K562 (cell line): ENCODE measurements around the gene NDUFB10. TPM values are rescaled to one million over a fixed set of nuclear protein-coding genes. Genes with fewer than 3 reads are reported as not detected.

Experiments
- CXXC5 ChIP-seq: fragments of 250-450 bp; sonication (Bioruptor Pico); IDR thresholded peaks from 2 replicates; pipeline ENCODE4 v1.8.0; 2022; ENCODE audit warnings: inconsistent platforms, mild to moderate bottlenecking, moderate library complexity
- FOS ChIP-seq: IDR thresholded peaks from 3 replicates; pipeline ENCODE4 v1.6.1; 2011; ENCODE audit not compliant: insufficient read length; ENCODE audit errors: extremely low read depth
- FOXM1 ChIP-seq, 2 experiments: fragments of 450-650 bp in 1 of 2; sonication (generic) in 1 of 2; formaldehyde crosslinking in 1 of 2; IDR thresholded peaks; 2 replicates each; pipeline versions ENCODE4 v1.6.1 to v1.9.0; 2017 to 2022; ENCODE audit warnings: low read depth in 2 of 2, mild to moderate bottlenecking in 2 of 2, missing genetic modification reagents in 1 of 2, moderate library complexity in 1 of 2
- GABPB1 ChIP-seq: sonication (generic); formaldehyde crosslinking; IDR thresholded peaks from 2 replicates; pipeline ENCODE4 v1.8.0; 2022; ENCODE audit warnings: mild to moderate bottlenecking, missing genetic modification reagents
- MCM7 ChIP-seq, 2 experiments: fragments of 450-650 bp; IDR thresholded peaks; 2 replicates each; pipeline ENCODE4 v1.6.1; 2016 to 2018
- MECOM ChIP-seq: fragments of 250-450 bp; sonication (Bioruptor Pico); IDR thresholded peaks from 2 replicates; pipeline ENCODE4 v1.8.0; 2022; ENCODE audit warnings: inconsistent platforms
- NFIX ChIP-seq: fragments of 250-450 bp; sonication (Bioruptor Pico); IDR thresholded peaks from 2 replicates; pipeline ENCODE4 v1.4.0; 2020; ENCODE audit warnings: low read depth, mild to moderate bottlenecking, moderate library complexity
- POLR2G ChIP-seq: fragments of 200-400 bp; formaldehyde crosslinking; IDR thresholded peaks from 2 replicates; pipeline ENCODE4 v1.6.1; 2017; ENCODE audit warnings: low read depth, mild to moderate bottlenecking, antibody characterized with exemption, low read length, moderate library complexity
- PPARD ChIP-seq: fragments of 250-450 bp; sonication (Bioruptor Pico); IDR thresholded peaks from 2 replicates; pipeline ENCODE4 v1.8.0; 2022; ENCODE audit warnings: inconsistent platforms, mild to moderate bottlenecking, moderate library complexity
- PTBP1 ChIP-seq: fragments of 200-400 bp; formaldehyde crosslinking; IDR thresholded peaks from 2 replicates; pipeline ENCODE4 v1.6.1; 2017; ENCODE audit warnings: low read depth, low read length
- RBFOX2 ChIP-seq: fragments of 200-400 bp; formaldehyde crosslinking; IDR thresholded peaks from 2 replicates; pipeline ENCODE4 v1.6.1; 2017; ENCODE audit warnings: low read depth, mild to moderate bottlenecking, low read length, moderate library complexity
- RBM22 ChIP-seq: fragments of 200-400 bp; formaldehyde crosslinking; IDR thresholded peaks from 2 replicates; pipeline ENCODE4 v1.6.1; 2018; ENCODE audit warnings: low read length, low read depth; ENCODE audit not compliant: poor library complexity, severe bottlenecking
- SFPQ ChIP-seq: fragments of 200-400 bp; formaldehyde crosslinking; IDR thresholded peaks from 2 replicates; pipeline ENCODE4 v1.6.1; 2017; ENCODE audit warnings: mild to moderate bottlenecking, low read depth, low read length, moderate library complexity
- TBL1XR1 ChIP-seq, 2 experiments: IDR thresholded peaks; 2 replicates each; pipeline ENCODE4 v1.6.1; 2012; ENCODE audit warnings: improper control_type of control experiment in 2 of 2, low read length in 2 of 2, mild to moderate bottlenecking in 1 of 2
- ZNF384 ChIP-seq: IDR thresholded peaks from 2 replicates; pipeline ENCODE4 v1.6.1; 2012; ENCODE audit warnings: low read depth, low read length, improper control_type of control experiment
- polyA plus RNA-seq, 8 experiments: library from polyadenylated mRNA; depleted of rRNA in 4 of 8; stranded (reverse) in 5 of 8; unstranded in 3 of 8; fragments of >200 nt; fragmentation: Nextera tagmentation in 2 of 8; fragmentation: Illumina TruSeq in 1 of 8; extraction: Ambion mirVana in 2 of 8; extraction: Trizol in 1 of 8; gene quantifications; 2 replicates each; pipeline versions ENCODE4 v1.2.1 to v1.2.3, GENCODE V29; 2011 to 2014; ENCODE audit warnings: inconsistent platforms in 1 of 8, missing spikeins in 1 of 8
- total RNA-seq, 7 experiments: library from RNA; depleted of rRNA in 6 of 7; stranded (reverse); fragments of >200 nt in 6 of 7; fragmentation: Illumina TruSeq in 2 of 7; extraction: Trizol in 2 of 7; gene quantifications; 2 replicates each; pipeline versions ENCODE4 v1.2.1 to v1.2.3, GENCODE V29; 2011 to 2021; ENCODE audit warnings: low replicate concordance in 1 of 7
- TF ChIP-seq, protein P1 (sequence below), 2 experiments: fragments of 450-650 bp; IDR thresholded peaks; 2 replicates each; pipeline ENCODE4 v1.6.1; 2016; ENCODE audit warnings: mild to moderate bottlenecking in 2 of 2, borderline replicate concordance in 1 of 2, low read depth in 1 of 2, moderate library complexity in 1 of 2

Gene NDUFB10
- total and polyA plus RNA-seq, 9 of the 15 experiments (the other 6 are each of a cell fraction or from before 2014, with no cell fraction given) = 69.3 to 527 (median 161) TPM

DNA sequence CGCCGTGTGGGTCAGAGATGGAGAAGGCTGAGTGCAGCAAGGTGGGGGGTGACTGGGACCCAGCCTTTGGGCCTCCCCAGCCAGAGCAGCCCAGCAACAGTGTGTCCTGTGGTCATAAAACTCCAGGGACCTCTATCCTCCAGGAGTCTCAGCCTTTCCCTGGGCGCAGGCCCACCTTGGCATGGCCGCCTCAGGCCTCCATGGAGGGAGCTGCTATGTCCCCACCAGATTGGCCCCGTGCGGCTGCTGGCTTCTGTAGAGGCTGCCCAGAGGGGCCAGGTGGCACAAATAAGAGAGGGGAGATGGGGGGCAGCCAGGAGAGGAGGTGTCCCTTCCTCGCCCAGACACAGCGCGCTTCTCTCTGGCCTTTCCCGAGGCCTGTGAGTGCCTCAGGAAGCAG is 27.9 kb downstream of the NDUFB10 start (continued):
- TF ChIP-seq SFPQ (no peak), NFIX (CRISPR knock-in tag) (no peak), MCM7 (IDR thresholded peaks at IDR 0.05) (no peak), FOS (no peak), ZNF384 (no peak), RBFOX2 (peak; percentile 40; the same call in 1 of the 2 replicates), PPARD (CRISPR knock-in tag) (no peak), GABPB1 (CRISPR knock-in tag) (no peak), FOXM1 (IDR thresholded peaks at IDR 0.05; ENCODE audit: low read depth) (no peak), FOXM1 (CRISPR knock-in tag; IDR thresholded peaks at IDR 0.05; ENCODE audit: low read depth) (no peak), PTBP1 (no peak), RBM22 (peak; percentile 63), CXXC5 (CRISPR knock-in tag) (no peak), TBL1XR1 (IDR thresholded peaks at IDR 0.05; ENCODE audit: low read length in 2 of 2) (no peak), POLR2G (peak; percentile 59), MECOM (CRISPR knock-in tag) (no peak)
- TF ChIP-seq, protein P1, sequence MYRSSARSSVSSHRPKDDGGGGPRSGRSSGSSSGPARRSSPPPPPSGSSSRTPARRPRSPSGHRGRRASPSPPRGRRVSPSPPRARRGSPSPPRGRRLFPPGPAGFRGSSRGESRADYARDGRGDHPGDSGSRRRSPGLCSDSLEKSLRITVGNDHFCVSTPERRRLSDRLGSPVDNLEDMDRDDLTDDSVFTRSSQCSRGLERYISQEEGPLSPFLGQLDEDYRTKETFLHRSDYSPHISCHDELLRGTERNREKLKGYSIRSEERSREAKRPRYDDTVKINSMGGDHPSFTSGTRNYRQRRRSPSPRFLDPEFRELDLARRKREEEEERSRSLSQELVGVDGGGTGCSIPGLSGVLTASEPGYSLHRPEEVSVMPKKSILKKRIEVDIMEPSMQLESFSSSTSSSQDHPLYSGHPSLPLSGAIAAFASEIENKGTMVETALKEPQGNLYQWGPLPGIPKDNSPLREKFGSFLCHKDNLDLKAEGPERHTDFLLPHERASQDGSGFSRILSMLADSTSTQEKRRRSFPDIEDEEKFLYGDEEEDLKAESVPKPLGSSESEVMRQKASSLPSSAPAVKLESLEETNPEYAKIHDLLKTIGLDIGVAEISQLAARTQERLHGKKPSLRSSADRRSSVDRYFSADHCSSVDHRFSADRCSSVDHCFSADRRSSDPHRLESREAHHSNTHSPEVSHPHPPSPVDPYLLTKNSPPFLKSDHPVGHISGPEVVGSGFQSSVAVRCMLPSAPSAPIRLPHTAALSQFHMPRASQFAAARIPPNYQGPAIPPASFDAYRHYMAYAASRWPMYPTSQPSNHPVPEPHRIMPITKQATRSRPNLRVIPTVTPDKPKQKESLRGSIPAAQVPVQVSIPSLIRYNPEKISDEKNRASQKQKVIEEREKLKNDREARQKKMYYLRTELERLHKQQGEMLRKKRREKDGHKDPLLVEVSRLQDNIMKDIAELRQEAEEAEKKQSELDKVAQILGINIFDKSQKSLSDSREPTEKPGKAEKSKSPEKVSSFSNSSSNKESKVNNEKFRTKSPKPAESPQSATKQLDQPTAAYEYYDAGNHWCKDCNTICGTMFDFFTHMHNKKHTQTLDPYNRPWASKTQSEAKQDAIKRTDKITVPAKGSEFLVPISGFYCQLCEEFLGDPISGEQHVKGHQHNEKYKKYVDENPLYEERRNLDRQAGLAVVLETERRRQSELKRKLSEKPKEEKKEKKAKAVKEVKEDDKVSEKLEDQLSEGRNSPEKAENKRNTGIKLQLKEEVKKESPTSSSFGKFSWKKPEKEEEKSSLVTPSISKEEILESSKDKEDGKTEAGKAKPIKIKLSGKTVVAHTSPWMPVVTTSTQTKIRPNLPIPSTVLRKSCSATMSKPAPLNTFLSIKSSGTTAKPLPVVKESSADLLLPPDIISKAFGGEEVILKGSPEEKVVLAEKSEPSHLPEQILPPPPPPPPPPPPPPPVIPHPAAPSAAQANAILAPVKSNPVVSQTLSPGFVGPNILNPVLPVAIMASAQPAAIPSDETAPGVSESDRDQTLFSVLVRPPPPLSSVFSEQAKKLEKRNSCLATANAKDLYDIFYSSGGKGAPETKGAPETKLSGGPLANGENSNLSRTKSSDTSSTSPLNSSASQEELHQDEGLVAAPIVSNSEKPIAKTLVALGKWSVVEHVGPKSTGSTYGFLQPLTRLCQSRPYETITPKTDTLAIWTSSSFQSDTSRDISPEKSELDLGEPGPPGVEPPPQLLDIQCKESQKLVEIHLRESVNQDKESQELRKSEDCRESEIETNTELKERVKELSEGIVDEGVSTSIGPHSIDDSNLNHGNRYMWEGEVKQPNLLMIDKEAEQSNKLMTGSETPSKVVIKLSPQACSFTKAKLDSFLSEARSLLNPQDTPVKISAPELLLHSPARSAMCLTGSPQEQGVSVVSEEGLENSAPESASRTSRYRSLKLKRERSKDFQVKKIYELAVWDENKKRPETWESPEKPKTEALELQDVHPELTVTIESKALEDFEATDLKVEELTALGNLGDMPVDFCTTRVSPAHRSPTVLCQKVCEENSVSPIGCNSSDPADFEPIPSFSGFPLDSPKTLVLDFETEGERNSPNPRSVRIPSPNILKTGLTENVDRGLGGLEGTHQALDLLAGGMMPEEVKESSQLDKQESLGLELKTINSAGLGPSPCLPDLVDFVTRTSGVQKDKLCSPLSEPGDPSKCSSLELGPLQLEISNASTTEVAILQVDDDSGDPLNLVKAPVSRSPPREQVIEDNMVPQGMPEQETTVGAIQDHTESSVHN (IDR thresholded peaks at IDR 0.05; ENCODE audit: borderline replicate concordance in 1 of 2, low read depth in 1 of 2) = no peak
